HK-2 (cell line): ENCODE data around the gene URB1.
"Not testable (repeated sequence)": the region's sequence is repeated elsewhere in the genome, so short reads cannot be mapped to it uniquely, and the experiment has no call there.

ENCODE experiments used
- DNase-seq: peaks from one replicate; pipeline ENCODE4 v3.0.0-alpha.2; 2018; ENCODE audit not compliant: unreplicated experiment

The URB1 gene

DNA sequence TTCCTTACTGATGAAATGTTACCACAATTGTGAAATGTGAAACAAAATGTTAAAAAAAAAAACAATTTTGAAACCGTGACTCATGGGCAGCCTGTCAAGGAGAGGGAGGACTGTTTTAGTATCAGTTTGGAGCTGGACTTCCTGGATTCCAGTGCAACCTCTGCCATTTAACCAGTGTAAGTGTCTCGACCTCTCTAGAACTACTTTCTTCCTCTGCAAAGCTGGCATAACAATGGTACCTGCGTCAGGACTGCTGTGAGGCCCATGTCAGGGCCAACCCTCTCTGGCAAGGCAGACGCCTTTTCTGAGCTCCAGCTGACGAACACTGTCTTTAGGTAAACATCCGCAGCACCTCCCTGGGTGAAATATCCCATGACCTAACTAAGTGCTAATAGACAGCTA, 20.9 kb downstream of the URB1 start:
- DNase-seq, result no peak

- DNase-seq, result no peak
Measured at GRCh38 chr21:32370998-32371766, 21.6 kb downstream of the URB1 start.

- DNase-seq, result not testable (repeated sequence)
Measured at GRCh38 chr21:32368961-32369360, 23.9 kb downstream of the URB1 start.

- no peak for DNase-seq
Measured at GRCh38 chr21:32368386-32368785, 24.4 kb downstream of the URB1 start.

DNA sequence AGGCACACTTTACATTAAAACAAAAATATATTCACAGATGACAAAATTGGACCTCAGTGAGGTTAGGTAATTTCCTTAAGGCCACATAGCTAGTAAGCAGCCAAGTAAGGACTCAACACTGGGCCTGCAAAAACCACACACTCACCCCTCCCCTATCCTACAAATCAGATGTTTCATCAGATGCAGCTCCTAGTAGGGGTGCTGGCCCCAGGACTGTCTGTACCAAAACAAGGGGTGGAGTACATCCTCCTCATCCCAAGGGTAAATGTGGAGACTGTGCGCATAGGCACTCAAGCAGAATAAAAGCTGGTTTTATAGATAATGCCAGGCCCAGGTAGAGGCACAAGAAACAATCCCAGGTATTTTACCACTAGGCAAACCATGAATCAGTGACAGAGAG, 25.7 kb downstream of the URB1 start:
- no peak for DNase-seq

GRCh38 chr21:32366191-32366590, 26.6 kb downstream of the URB1 start:
- no peak for DNase-seq

GRCh38 chr21:32364796-32365195, 28.0 kb downstream of the URB1 start:
- no peak for DNase-seq

- no peak for DNase-seq
Measured at GRCh38 chr21:32364387-32364786, 28.4 kb downstream of the URB1 start.

DNA sequence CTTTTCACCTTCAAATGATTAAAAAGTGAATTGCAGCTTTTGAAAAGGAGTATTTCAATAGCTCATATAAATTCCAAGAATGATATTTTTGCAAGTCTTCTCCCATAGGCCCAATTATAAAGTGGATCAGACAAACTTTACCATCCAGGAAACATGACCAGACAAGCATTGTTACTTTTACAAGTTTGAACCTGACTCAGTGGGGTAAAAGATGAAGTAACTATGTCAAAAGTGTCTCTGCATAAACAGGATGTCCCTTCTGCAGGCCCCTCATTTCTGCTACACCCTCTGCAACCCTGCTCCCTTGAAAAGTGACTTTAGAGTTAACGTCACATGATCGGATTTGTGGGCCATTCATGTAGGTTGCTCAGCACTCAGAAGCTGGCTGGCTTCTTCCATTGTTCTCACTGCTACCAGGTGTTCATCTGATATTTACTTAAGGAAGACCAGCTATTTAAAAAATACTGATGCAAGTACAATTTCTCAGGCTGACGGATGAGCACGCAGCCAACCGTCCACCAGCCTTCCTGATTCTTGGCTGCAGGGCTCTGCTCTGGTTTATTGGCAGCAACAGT, 32.3 kb downstream of the URB1 start:
- no peak for DNase-seq

DNA sequence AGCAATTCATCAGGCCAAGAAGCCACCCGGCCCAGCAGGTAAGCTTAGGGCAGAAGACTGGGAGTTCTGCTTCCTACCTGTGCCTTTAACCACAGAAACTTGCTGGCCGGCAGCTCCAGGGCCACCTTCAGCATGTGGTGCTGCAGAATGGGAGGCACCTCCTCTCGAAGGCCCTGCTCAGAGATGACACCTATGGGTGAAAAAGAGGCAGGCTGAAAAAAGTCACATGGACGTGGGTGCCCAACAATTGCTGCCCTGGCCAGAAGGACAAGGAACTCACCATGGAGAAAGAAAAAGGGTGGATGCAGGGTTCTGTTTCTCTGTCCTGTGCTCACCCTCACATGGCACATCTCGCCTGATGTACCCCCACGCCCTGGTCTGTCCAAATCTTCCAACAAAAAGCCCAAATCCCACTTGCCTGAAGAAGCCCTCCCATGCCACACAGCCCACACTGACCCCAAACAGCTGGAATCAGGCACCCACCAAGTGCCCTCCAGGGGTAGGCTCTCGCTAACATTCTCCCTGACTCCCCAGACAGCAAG, 33.0 kb downstream of the URB1 start:
- DNase-seq, result peak; percentile 4

GRCh38 chr21:32356874-32357395, 35.9 kb downstream of the URB1 start:
- DNase-seq, result no peak

GRCh38 chr21:32353002-32353711, 39.7 kb downstream of the URB1 start:
- DNase-seq, result no peak

GRCh38 chr21:32352526-32352925, 40.3 kb downstream of the URB1 start:
- DNase-seq, result no peak

DNA sequence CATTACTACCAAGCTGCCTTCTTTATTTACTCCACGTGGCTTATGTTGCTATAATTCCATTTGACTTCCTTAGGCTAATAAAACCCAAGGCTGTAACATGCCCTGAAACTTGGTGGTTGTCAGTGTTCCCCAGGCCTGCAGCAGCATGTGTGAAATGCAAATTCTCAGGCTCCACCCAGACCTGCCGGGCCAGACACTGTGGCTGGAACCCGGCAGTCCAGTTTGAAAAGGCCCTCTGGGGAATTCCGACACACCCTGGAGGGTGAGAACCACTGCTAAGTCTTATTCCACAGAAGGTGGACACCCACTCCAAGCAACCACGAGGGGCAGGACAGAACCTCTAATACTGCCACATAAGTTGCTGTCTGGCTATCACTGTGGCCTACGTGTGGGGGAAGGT, 41.4 kb downstream of the URB1 start:
- no peak for DNase-seq

GRCh38 chr21:32350981-32351380, 41.8 kb downstream of the URB1 start:
- no peak for DNase-seq

- DNase-seq, result no peak
Measured at GRCh38 chr21:32350211-32350980, 42.4 kb downstream of the URB1 start.

DNA sequence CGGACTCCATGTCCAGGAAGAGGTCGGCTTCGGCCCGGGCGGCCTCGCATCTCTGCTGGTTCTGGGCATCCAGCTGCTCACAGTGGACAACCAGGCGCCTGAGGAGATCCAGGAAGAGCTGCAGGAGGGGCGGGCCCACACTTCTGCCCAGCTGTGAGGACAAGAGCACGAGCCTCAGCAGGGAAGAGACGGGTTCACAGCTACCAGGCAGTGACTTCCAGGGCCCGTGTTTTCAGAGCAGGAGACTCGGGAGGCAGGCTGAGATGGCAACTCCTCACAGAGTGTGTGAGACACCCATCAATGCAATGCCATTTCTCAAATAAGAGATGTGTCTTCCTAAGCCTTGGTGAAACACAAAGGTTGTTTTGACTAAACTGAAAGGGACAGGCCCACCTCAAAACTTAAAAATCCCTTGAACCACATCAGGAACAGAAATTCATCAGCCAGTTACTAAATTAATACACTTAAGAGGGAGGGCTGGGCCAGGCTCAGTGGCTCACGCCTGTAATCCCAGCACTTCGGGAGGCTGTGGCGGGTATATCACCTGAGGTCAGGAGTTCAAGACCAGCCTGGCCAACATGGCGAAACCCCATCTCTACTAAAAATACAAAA, 43.4 kb downstream of the URB1 start:
- DNase-seq, result no peak

GRCh38 chr21:32348604-32349332, 44.0 kb downstream of the URB1 start:
- DNase-seq, result no peak

GRCh38 chr21:32347977-32348376, 44.8 kb downstream of the URB1 start:
- no peak for DNase-seq

DNA sequence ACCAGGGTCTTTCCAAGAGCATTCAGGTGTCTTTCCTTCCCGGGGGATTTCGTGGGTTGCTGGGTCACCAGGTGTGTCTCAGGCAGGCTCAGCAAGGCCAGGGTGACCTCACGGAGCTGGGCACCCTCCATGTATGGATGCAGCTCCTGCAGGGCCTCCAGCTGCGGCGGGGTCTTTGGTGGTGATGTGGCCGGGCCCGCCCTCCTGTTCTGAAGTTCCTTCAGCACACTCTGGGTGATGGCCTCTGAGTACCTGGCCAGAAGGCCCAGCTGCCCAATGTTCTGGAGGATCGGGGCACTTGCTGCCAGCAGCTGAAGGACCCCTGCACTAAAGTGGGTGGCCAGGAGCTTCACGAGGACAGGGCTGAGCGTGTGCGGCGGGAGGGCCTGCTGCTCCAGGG, 45.5 kb downstream of the URB1 start:
- no peak for DNase-seq

GRCh38 chr21:32346951-32347350, 45.9 kb downstream of the URB1 start:
- DNase-seq, result no peak
